GM12864 (cell line): Measurements from ENCODE around the gene TRIM63.

ENCODE experiments used
- DNase-seq: peaks from one replicate; pipeline ENCODE4 v3.0.0-alpha.2; 2011; ENCODE audit warnings: low read depth
- H3K4me3 ChIP-seq: 2 replicates; pipeline ENCODE4 v1.5.1; 2011; ENCODE audit warnings: mild to moderate bottlenecking, low read depth, low read length, control low read depth
- CTCF ChIP-seq: IDR thresholded peaks from 2 replicates; pipeline ENCODE4 v1.5.1; 2011; ENCODE audit warnings: low read depth, mild to moderate bottlenecking, moderate library complexity, low read length, control low read depth, inconsistent platforms; ENCODE audit errors: missing control alignments

TRIM63 gene

GRCh38 chr1:26017606-26018005 is 49.8 kb downstream of the TRIM63 start:
- no peak for DNase-seq
- H3K4me3 ChIP-seq: no peak overlapping the region
- no peak for TF ChIP-seq CTCF

DNA sequence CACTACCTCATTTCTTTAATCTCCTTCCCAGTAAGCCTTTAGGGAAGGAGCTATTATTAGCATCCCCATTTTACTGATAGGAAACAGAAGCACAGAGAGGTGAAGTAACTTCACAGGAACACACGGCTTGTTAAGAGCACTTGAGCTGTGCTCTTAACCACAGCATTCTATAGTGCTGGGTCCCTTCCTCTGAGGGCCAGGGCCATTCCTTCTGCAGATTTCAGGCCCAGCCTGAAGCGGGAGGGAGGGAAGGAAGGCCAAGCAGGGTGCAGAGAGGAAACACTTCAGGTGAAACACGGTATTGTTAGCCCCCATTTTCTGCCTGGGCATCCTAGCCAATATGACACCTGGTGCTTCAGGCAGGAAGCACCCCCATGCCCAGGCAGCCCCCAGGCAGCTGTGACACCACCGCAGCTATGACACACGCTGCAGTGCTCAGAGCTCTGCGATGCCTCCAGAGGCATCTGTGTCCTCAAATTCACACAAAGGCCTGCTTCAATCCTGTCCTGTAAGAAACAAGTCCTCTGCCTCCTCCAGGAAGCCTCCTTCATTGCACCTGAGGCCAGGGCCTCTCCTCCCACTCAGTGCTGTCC is 50.4 kb downstream of the TRIM63 start:
- H3K4me3 ChIP-seq: no peak overlapping the region
- no peak for DNase-seq
- no peak for TF ChIP-seq CTCF

- DNase-seq: no peak
- no peak for TF ChIP-seq CTCF
- no peak overlapping the region for H3K4me3 ChIP-seq
Measured at GRCh38 chr1:26016258-26016952, 51.0 kb downstream of the TRIM63 start.

DNA sequence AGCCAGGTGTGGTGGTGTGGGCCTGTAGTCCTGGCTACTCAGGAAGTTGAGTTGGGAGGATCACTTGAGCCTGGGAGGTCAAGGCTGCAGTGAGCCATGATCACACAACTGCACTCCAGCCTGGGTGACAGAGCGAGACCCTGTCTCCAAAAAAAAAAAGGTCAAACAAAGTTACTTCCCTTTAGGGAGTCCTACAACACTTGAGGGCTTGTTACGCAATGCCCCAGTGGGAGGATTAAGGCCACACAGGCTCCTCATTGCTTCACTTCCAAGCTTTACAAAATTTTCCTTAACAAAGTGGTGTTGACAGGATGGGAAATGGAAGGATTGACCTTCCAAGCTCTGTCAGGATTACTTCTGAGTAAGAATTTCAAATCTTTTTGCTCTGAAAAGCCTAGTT is 52.1 kb downstream of the TRIM63 start:
- DNase-seq: no peak
- no peak overlapping the region for H3K4me3 ChIP-seq
- TF ChIP-seq CTCF: no peak

DNA sequence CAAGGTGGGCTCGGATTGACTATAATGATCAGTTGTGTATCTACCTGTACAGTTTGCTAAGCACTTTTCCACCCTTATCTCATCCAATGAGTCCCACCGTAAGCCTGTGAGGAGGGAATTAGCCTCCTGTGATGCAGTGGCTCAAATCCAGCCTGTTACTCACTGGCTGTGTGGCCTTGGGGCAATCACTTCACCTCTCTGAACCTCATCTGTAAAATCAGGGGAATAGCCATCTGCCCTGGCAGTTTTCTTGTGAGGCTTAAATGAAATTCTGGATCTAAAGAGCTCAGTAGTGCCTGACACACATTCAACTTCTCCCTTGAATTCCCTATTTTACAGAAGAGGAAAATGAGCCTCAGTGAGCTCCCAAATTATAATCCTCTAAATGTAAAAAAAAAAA is 53.3 kb downstream of the TRIM63 start:
- TF ChIP-seq CTCF: no peak
- DNase-seq: no peak
- no peak overlapping the region for H3K4me3 ChIP-seq

GRCh38 chr1:26012864-26013263 is 54.6 kb downstream of the TRIM63 start:
- no peak for TF ChIP-seq CTCF
- H3K4me3 ChIP-seq: no peak overlapping the region
- no peak for DNase-seq

DNA sequence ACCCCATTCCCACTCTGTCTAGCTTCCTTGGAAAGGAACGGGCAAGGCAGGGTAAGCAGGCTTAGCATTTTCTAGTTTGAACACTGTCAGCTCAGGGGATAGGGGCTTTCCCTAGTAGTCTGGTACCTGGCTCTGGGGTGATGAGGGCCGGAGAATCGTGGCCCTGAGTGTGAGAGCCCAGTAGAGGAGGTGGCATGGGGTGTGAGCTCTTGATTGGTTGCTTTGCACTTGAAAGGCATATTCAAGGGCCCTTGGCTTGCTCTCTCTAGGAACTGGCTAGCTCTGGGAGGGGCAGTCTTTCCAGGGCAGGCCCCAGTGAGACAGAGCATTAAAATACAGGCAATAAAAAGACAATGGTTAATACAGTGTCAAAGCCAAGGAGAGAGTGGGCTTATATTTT is 56.6 kb downstream of the TRIM63 start:
- TF ChIP-seq CTCF: no peak
- no peak for DNase-seq
- H3K4me3 ChIP-seq: no peak overlapping the region
